Inflammatory macrophage (primary cell): ENCODE measurements around the gene CLPSL2.
A peak's percentile ranks its signal among the peaks of the same experiment; 100 is the strongest.
"Not testable (repeated sequence)": the region's sequence is repeated elsewhere in the genome, so short reads cannot be mapped to it uniquely, and the experiment has no call there.

ENCODE experiments used
- DNase-seq, 2 donors: peaks; one replicate each; pipeline ENCODE4 v3.0.0-alpha.2; 2020 to 2022
- total RNA-seq, 18 experiments: gene quantifications; one replicate each; lab custom pipeline; 2026; ENCODE audit warnings: mixed read lengths in 6 of 18, inconsistent platforms in 2 of 18; lab: John Stamatoyannopoulos, UW

Gene CLPSL2, protein sequence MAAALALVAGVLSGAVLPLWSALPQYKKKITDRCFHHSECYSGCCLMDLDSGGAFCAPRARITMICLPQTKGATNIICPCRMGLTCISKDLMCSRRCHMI
- 0 to 0.04 (median 0) reads per million in 18 experiments for total RNA-seq

- DNase-seq = peak in 1 of 2 donors; percentile 4
Measured at GRCh38 chr6:35776364-35777215, at the start of gene CLPSL2. Gene CLPSL2 (plus strand): TSS chr6:35776598. CDS start chr6:35776619, 21 bp downstream.

DNA sequence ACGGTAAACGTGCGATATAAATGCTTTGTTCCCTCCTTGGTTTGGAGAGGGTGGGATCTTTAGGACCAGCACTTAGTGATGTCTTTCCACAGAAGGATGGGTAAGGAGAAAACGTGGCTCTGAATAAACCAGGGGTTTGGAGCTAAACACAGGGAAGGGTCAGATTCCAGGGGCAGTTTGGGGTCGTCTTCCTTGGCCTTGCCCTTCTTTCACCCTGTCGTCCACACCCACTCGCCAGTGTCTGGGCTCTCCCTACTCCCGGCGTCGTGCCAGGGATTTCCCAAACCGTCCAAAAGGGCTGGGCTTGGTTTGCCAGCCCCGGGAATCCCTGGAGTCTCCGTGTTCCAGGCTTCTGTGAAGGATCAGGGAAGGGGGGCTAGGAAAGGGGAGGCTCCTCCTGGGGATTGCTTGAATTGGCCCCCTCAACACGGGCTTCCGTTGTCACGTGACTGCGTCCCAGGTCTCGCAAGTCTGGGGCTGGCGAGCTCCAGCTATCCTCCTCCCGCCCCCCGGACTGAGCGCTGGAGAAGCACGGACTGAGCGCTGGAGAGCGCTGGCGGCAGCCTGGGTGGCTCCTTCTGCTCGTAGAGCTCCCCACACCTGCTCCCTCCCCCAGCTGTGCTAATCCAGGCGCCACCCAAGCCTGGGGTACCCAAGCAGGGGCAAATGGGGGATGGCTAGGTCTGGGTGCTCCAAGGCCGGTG is 49.0 kb upstream of the CLPSL2 start:
- DNase-seq = peak in 1 of 2 donors; percentile 24

GRCh38 chr6:35727935-35728682 is 48.3 kb upstream of the CLPSL2 start:
- peak; percentile 84 to 92 for DNase-seq

DNA sequence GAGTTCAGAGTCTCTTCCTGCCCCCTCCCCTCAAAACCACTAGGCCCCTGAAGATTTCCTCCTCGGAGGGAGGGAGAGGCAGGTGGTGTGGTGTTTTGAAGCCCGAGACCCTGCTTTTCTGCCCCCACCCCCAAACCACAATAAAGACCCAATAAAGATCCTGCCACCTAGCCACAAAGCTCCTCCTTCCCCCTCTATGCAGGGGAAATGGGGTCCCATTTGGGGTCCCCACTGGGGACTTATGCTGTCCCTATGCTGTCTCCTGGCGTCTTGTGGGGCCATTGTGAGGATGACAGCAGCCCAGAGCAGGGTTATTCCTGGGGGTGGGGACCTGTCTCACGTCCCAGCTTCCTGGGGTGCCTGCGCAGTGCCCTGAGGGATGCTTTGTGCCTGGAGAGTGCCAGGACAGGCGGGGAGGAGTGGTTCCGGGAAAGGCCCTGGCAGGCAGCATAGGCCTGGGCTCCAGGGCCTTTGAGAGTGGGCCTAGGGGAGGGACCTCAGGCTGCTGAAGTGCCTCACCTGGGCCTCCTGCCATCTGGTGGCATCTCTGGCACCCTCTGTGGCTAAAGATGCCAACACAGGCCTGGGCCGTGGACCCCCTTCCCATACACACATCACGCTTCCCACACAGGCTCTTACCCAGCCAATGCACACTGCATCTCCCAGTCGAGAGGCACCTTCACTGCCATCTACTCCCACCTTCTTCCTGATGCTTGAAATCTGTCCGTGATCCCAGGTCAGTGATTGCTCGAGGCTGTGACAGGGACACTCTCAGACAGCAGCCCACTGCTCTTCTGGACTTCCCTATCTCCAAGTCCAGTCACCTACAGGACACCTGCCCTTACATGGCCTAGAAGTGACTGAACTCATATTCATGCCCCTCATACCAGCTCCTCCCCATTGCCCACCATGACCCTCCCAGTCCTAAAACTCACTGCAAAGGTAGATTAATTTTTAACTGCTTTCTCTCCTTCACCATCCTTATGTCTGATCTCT is 47.4 kb upstream of the CLPSL2 start:
- no peak for DNase-seq

DNA sequence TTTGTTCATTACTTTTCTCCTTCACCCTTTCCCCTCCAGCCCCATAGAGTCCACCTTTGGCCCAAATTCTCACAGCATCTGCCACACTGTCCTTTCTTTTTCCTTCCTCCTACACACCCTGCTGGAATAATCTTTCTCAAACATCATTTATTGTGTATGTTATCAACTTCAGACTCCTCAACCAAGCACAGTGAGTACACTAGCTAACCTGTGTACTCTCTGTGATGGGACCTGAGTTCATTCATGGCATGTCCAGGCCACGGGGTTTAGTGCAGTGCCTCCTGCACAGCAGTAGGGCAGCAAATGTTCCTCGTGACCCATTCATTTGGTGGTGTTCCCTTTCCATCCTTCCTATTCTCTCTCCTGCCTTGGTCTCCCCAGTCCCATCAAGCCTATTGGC is 46.7 kb upstream of the CLPSL2 start:
- DNase-seq = no peak

DNA sequence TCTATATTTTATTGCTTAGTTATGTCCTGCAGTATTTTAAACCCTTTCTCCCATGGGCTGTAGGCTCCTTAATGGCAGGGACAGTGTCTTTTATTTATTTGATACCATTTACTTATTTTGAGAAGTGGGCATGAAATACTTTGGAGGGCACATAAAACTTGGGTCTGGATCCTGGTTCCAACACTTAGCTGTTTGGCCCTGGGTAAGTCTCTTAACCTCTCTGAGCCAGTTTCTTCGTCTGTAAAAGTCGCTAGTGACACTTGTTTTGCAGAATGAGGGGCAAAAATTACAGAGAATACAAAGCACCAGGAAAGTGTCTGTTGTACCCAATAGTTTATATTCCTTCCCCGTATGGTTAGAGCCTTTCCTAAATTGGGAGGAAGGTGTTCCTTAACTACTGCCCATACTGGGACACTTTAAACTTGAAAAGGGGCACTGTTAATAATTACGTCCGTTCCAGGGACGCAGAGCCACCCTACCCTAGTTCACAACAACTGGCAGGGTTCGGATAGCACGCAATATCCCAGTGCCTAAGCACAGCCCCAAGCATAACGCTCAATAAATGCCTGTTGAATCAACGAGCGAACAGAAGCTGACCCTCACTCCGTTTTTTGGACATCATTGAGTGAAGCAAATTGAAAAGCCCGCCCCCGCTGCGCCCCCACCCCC is 45.5 kb upstream of the CLPSL2 start:
- DNase-seq = no peak

DNA sequence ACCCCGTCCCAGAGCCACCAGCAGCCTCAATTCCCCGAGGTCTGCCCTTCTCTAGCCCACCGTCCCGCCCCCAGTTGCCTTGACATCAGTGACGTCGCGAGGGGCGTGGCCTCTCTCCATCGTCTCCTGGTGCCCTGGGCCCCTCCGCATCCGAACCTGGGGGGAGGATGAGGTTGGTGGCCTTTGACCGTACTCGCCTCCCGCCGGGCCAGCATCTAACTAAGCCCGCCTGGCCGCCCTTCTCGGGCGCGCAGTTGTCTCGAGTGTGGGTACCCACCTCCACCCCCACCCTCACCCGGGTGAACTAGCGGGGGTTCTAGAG is 45.0 kb upstream of the CLPSL2 start:
- no peak for DNase-seq

DNA sequence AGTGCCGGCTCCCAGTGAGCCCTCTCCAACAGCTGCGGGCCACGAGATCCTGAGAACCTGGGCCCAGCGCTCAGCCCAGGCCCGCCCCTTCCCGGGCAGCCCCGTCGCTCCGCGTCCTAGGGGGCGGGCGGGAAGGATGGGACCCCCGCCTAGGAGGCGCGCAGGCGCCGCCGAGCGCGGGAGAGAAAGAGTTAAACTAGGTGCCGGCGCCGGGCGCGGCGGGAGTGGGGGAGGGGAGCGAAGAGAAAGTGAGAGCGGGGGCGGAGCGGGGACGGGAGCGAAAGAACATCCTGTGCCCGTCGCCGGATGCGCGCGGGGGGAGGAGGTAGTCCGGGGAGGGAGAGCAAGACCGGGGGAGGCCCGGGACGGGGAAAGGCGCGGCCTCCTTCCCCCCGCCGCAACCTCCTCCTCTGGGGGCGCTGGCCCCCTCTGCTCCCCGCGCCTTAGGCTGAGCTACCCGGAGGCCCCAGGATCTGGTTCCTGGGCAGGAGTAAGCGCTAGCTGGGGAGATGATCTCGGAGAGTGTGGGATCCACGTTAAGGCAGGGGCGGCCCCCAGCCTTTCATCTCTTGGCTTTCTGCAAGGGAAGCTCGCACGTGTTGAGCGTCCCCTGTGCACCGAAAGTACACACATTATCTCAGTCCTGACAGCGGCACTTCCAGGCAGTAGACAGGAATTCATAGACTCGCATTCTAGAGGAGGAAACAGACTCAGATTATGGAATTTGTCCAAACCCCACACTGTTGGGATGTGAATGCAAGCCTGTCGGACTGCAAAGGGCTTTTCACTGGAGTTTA is 44.5 kb upstream of the CLPSL2 start:
- DNase-seq = no peak

GRCh38 chr6:35733633-35734032 is 42.8 kb upstream of the CLPSL2 start:
- DNase-seq = no peak

GRCh38 chr6:35734319-35734718 is 42.1 kb upstream of the CLPSL2 start:
- not testable (repeated sequence) for DNase-seq

DNA sequence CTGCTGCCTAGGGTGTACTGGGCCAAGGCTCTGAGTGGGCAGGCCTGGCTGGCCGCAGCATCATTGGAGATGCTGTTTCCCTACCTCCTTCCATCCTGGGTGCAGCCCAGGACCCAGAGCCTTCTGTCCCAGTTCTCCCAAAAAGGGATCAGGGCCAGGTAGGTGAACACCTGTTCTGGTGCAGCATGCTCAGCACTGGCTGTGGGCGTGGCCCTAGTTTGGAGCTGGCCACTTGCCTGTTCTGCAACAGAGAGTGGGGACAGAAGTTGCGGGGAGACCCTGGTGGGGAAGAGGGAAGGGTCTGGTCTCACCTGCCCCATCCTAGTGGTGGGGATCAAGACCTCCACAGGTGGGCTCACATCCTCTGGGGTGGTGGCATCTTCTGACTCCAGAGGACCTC is 40.9 kb upstream of the CLPSL2 start:
- DNase-seq = no peak

GRCh38 chr6:35736253-35736894 is 40.0 kb upstream of the CLPSL2 start:
- peak; percentile 70 to 71 for DNase-seq

GRCh38 chr6:35736982-35737412 is 39.4 kb upstream of the CLPSL2 start, which contains the start of gene ARMC12:
Gene ARMC12 (plus strand): TSS chr6:35737032. CDS start chr6:35737109, 77 bp downstream.
- DNase-seq = no peak

GRCh38 chr6:35737413-35738211 is 38.8 kb upstream of the CLPSL2 start:
- peak; percentile 74 to 83 for DNase-seq

- DNase-seq = no peak
Measured at GRCh38 chr6:35739645-35740524, 36.5 kb upstream of the CLPSL2 start.

DNA sequence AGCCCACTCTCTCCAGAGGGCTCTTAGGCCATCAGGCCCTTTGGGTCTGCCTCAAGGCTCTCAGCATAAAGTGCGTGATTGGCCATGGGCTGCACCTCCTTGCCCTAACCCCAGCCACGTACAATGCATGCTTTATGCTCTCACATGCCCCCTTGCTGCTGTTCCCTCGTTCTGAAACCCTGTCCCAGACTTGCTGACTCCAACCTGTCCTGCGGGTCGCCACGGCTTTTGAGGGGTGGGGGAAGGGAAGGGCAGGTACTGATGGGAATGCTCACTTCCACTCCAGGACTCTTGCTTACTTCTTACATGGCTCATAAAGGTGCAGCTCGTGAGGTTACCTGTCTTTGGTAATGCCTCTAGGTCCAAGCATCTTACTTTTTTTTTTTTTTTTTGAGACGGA is 33.6 kb upstream of the CLPSL2 start:
- DNase-seq = no peak

DNA sequence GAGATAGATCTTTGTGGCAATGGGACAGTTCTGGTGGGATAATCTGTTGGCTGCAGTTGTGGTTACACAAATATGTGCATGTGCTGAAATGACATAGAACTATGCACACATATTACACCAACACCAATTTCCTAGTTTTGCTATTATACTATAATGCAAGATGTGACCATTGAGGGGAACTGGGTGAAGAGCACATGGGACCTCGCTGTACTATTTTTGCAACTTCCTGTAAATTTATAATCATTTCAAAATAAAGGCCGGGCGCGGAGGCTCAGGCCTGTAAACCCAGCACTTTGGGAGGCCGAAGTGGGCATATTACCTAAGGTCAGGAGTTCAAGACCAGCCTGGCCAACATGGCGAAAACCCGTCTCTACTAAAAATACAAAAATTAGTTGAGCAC is 30.9 kb upstream of the CLPSL2 start:
- DNase-seq = peak; percentile 67 to 88

GRCh38 chr6:35746516-35746915 is 29.9 kb upstream of the CLPSL2 start:
- DNase-seq = no peak
